GM23248 (cell line): Measurements from ENCODE around the gene MEX3D. TPM values are rescaled to one million over a fixed set of nuclear protein-coding genes. Genes with fewer than 3 reads are reported as not detected.

Experiments
- DNase-seq: peaks from one replicate; pipeline ENCODE4 v3.0.0-alpha.2; 2015
- H2AFZ ChIP-seq: fragments of 200-600 bp; sonication (generic); 2 replicates; pipeline ENCODE4 v1.6.1; 2016; ENCODE audit warnings: antibody characterized with exemption
- H3F3A ChIP-seq: fragments of 200-600 bp; sonication (generic); 2 replicates; pipeline ENCODE4 v1.6.1; 2016; ENCODE audit warnings: mild to moderate bottlenecking, antibody characterized with exemption, mixed run types; ENCODE audit not compliant: insufficient read depth
- H3K27ac ChIP-seq: fragments of 200-600 bp; sonication (generic); 2 replicates; pipeline ENCODE4 v1.5.1; 2016; ENCODE audit warnings: mild to moderate bottlenecking
- H3K27me3 ChIP-seq: fragments of 200-600 bp; sonication (generic); replicated peaks from 2 replicates; pipeline ENCODE4 v1.6.1; 2016; ENCODE audit warnings: mild to moderate bottlenecking; ENCODE audit not compliant: insufficient read depth
- H3K36me3 ChIP-seq: fragments of 200-600 bp; sonication (generic); 2 replicates; pipeline ENCODE4 v1.6.1; 2016; ENCODE audit warnings: low read depth, mild to moderate bottlenecking
- H3K4me1 ChIP-seq: fragments of 200-600 bp; sonication (generic); 2 replicates; pipeline ENCODE4 v1.6.1; 2016; ENCODE audit warnings: mild to moderate bottlenecking; ENCODE audit not compliant: insufficient read depth
- H3K4me2 ChIP-seq: fragments of 200-600 bp; sonication (generic); one replicate; pipeline ENCODE4 v1.6.1; 2016; ENCODE audit warnings: mild to moderate bottlenecking; ENCODE audit not compliant: unreplicated experiment
- H3K4me3 ChIP-seq: fragments of 200-600 bp; sonication (generic); 2 replicates; pipeline ENCODE4 v1.5.1; 2016; ENCODE audit warnings: mild to moderate bottlenecking
- H3K79me2 ChIP-seq: fragments of 200-600 bp; sonication (generic); 2 replicates; pipeline ENCODE4 v1.6.1; 2016; ENCODE audit warnings: mild to moderate bottlenecking; ENCODE audit not compliant: insufficient read depth
- H3K9ac ChIP-seq: fragments of 200-600 bp; sonication (generic); 2 replicates; pipeline ENCODE4 v1.6.1; 2016; ENCODE audit warnings: mild to moderate bottlenecking
- H3K9me2 ChIP-seq: fragments of 200-600 bp; sonication (generic); 2 replicates; pipeline ENCODE4 v1.6.1; 2016; ENCODE audit warnings: mixed run types, mild to moderate bottlenecking, moderate library complexity; ENCODE audit not compliant: insufficient read depth
- H3K9me3 ChIP-seq: fragments of 200-600 bp; sonication (generic); one replicate; pipeline ENCODE4 v1.6.1; 2017; ENCODE audit warnings: low read depth
- H4K20me1 ChIP-seq: fragments of 200-600 bp; sonication (generic); 2 replicates; pipeline ENCODE4 v1.6.0; 2016; ENCODE audit not compliant: insufficient read depth
- EZH2 ChIP-seq: fragments of 200-600 bp; sonication (generic); IDR thresholded peaks from 2 replicates; pipeline ENCODE4 v1.6.1; 2018; ENCODE audit warnings: antibody characterized with exemption, mild to moderate bottlenecking; ENCODE audit not compliant: insufficient read depth, poor library complexity, severe bottlenecking
- EZH2phosphoT487 ChIP-seq: fragments of 200-600 bp; sonication (generic); IDR thresholded peaks from 2 replicates; pipeline ENCODE4 v1.6.1; 2018; ENCODE audit warnings: antibody characterized with exemption, moderate library complexity, mild to moderate bottlenecking, low read depth; ENCODE audit not compliant: insufficient read depth
- WGBS, 2 experiments: methylation state at CpG; one replicate each; pipeline ENCODE4 v1.1.6; 2015 to 2017; ENCODE audit warnings: low lambda C conversion rate in 2 of 2, low coverage in 1 of 2; ENCODE audit errors: missing lambda C conversion rate in 2 of 2; 5-methylcytosine and 5-hydroxymethylcytosine counted together
- in situ Hi-C: fragments of 300-500 bp; cut with MboI; formaldehyde crosslinking; loops from 2 replicates; pipeline ENCODE4 v1.15.0; 2020
- polyA plus RNA-seq: library from polyadenylated mRNA; unstranded; fragments of >200 nt; fragmentation: Nextera tagmentation; extraction: Ambion mirVana; gene quantifications from 2 replicates; pipeline ENCODE4 v1.2.1, GENCODE V29; 2016
- total RNA-seq: library from RNA; depleted of rRNA; stranded (reverse); fragments of >200 nt; shearing (Covaris generic); gene quantifications from 2 replicates; pipeline ENCODE4 v1.2.3, GENCODE V29; 2014

Gene MEX3D
- total and polyA plus RNA-seq, 2 experiments from 2014 or later = 2.6 to 50.3 TPM

GRCh38 chr19:1585243-1585580, 17.1 kb upstream of the MEX3D start:
- Histone ChIP-seq H3K4me3 (no peak overlapping the region), H3K27ac (no peak overlapping the region), H3K9me2 (no peaks in the 10 kb centered on the region), H3K9ac (no peak overlapping the region), H3F3A (no peaks in the 10 kb centered on the region), H2AFZ (no peak overlapping the region), H3K79me2 (peaks cover 74% of the 10 kb centered on the region), H4K20me1 (no peaks in the 10 kb centered on the region), H3K36me3 (peaks cover 5% of the 10 kb centered on the region), H3K4me1 (peaks cover 9% of the 10 kb centered on the region; the same call in 1 of the 2 replicates), H3K27me3 (no peaks in the 10 kb centered on the region), H3K4me2 (no peak overlapping the region), H3K9me3 (no peaks in the 10 kb centered on the region)
- WGBS, 2 experiments = 79 to 91% methylated on average over 2 to 13 of the region's 13 CpGs
- no peak for DNase-seq
- in situ Hi-C loops = no loop called here
- TF ChIP-seq EZH2phosphoT487 = no peak
- TF ChIP-seq EZH2 = no peak

- DNase-seq = no peak
- 91 to 95% methylated on average over 52 to 87 of the region's 87 CpGs for WGBS, 2 experiments
- Histone ChIP-seq H3K36me3 (peaks cover 5% of the 10 kb centered on the region), H3K4me3 (no peak overlapping the region), H3K27me3 (no peaks in the 10 kb centered on the region), H3K27ac (no peak overlapping the region), H3K4me2 (no peak overlapping the region), H3K79me2 (peaks cover 68% of the 10 kb centered on the region), H3K9ac (no peak overlapping the region), H3K9me2 (no peaks in the 10 kb centered on the region), H3K9me3 (no peaks in the 10 kb centered on the region), H3K4me1 (peaks cover 4% of the 10 kb centered on the region; the same call in 1 of the 2 replicates), H4K20me1 (no peaks in the 10 kb centered on the region), H2AFZ (no peak overlapping the region), H3F3A (no peaks in the 10 kb centered on the region)
- TF ChIP-seq EZH2phosphoT487 (no peak), EZH2 (no peak)
- in situ Hi-C loops = no loop called here
These were observed 16.5 kb upstream of the MEX3D start for GRCh38 chr19:1584500-1585242.

GRCh38 chr19:1582201-1582600, 14.1 kb upstream of the MEX3D start:
- no peak overlapping the region for H3K9ac ChIP-seq
- H3F3A ChIP-seq = no peaks in the 10 kb centered on the region
- H3K9me3 ChIP-seq = no peaks in the 10 kb centered on the region
- no peak overlapping the region for H2AFZ ChIP-seq
- H3K4me2 ChIP-seq = no peak overlapping the region
- H3K36me3 ChIP-seq = peaks cover 5% of the 10 kb centered on the region
- H3K79me2 ChIP-seq = peaks cover 43% of the 10 kb centered on the region
- 95 to 98% methylated on average over 9 of the region's 9 CpGs for WGBS, 2 experiments
- DNase-seq = no peak
- in situ Hi-C loops = no loop called here
- no peaks in the 10 kb centered on the region for H3K27me3 ChIP-seq
- H3K4me3 ChIP-seq = no peak overlapping the region
- no peaks in the 10 kb centered on the region for H3K9me2 ChIP-seq
- no peak overlapping the region for H3K27ac ChIP-seq
- no peaks in the 10 kb centered on the region for H3K4me1 ChIP-seq
- TF ChIP-seq EZH2 (no peak), EZH2phosphoT487 (no peak)
- H4K20me1 ChIP-seq = no peaks in the 10 kb centered on the region

GRCh38 chr19:1580957-1581356, 12.8 kb upstream of the MEX3D start:
- peaks cover 31% of the 10 kb centered on the region for H3K79me2 ChIP-seq
- no peak overlapping the region for H2AFZ ChIP-seq
- TF ChIP-seq EZH2phosphoT487 (no peak), EZH2 (no peak)
- H3K27ac ChIP-seq = no peak overlapping the region
- no peaks in the 10 kb centered on the region for H3K9me3 ChIP-seq
- H3K27me3 ChIP-seq = no peaks in the 10 kb centered on the region
- H3K4me3 ChIP-seq = no peak overlapping the region
- DNase-seq = no peak
- WGBS, 2 experiments = 92 to 94% methylated on average over 22 of the region's 22 CpGs
- H3K4me1 ChIP-seq = no peaks in the 10 kb centered on the region
- peaks cover 5% of the 10 kb centered on the region for H3K36me3 ChIP-seq
- no peaks in the 10 kb centered on the region for H3F3A ChIP-seq
- no peak overlapping the region for H3K9ac ChIP-seq
- no peak overlapping the region for H3K4me2 ChIP-seq
- H3K9me2 ChIP-seq = no peaks in the 10 kb centered on the region
- in situ Hi-C loops = no loop called here
- no peaks in the 10 kb centered on the region for H4K20me1 ChIP-seq

GRCh38 chr19:1580382-1580781, 12.3 kb upstream of the MEX3D start:
- no peak for TF ChIP-seq EZH2
- Histone ChIP-seq H3K79me2 (peaks cover 25% of the 10 kb centered on the region), H3K9me2 (no peaks in the 10 kb centered on the region), H3K27me3 (no peaks in the 10 kb centered on the region), H2AFZ (no peak overlapping the region), H3K27ac (no peak overlapping the region), H3K9me3 (no peaks in the 10 kb centered on the region), H3K9ac (no peak overlapping the region), H3K4me2 (no peak overlapping the region), H3K4me1 (no peaks in the 10 kb centered on the region), H3K36me3 (peaks cover 5% of the 10 kb centered on the region), H3K4me3 (no peak overlapping the region), H4K20me1 (no peaks in the 10 kb centered on the region), H3F3A (no peaks in the 10 kb centered on the region)
- no peak for DNase-seq
- in situ Hi-C loops = no loop called here
- 87 to 92% methylated on average over 20 of the region's 20 CpGs for WGBS, 2 experiments
